ENCODE data around the gene SPATA19. TPM values are rescaled to one million over a fixed set of nuclear protein-coding genes. Genes with fewer than 3 reads are reported as not detected.
A peak's percentile ranks its signal among the peaks of the same experiment; 100 is the strongest.

The SPATA19 gene
- total RNA-seq, 3 donors from 2014 or later (not counting 1 experiment from before 2014, with no cell fraction given) = not detected

DNA sequence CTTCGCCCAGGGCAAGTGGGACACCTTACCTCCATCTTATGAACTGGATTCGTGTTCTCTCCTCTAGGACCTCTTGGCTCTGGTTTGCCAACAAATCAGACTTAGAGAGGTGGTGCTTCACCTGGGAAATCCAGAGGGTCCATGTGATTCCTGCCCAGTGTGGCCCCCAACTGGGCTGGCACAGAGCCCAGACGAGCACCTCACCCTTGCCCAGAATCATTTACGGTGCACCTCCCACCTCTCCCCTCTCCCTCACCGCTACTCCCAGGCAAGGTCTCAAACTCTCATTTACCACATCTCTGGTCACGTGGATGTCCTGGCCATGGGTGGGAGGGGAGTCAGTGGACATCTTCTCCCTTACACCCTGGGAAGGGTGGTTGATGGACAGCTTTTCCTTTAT lies 1.1 kb downstream of the SPATA19 start:
- H3K36me3 Mint-ChIP-seq = no peaks in the 10 kb centered on the region
- intact Hi-C loops (cut with micrococcal nuclease) = no loop called here
- no peaks in the 10 kb centered on the region for H3K4me1 ChIP-seq (ENCODE audit: control insufficient read depth, insufficient read depth, low read length)
- no peaks in the 10 kb centered on the region for H3K27me3 ChIP-seq (ENCODE audit: control insufficient read depth, insufficient read depth, low read length)
- TF ChIP-seq, protein P1, sequence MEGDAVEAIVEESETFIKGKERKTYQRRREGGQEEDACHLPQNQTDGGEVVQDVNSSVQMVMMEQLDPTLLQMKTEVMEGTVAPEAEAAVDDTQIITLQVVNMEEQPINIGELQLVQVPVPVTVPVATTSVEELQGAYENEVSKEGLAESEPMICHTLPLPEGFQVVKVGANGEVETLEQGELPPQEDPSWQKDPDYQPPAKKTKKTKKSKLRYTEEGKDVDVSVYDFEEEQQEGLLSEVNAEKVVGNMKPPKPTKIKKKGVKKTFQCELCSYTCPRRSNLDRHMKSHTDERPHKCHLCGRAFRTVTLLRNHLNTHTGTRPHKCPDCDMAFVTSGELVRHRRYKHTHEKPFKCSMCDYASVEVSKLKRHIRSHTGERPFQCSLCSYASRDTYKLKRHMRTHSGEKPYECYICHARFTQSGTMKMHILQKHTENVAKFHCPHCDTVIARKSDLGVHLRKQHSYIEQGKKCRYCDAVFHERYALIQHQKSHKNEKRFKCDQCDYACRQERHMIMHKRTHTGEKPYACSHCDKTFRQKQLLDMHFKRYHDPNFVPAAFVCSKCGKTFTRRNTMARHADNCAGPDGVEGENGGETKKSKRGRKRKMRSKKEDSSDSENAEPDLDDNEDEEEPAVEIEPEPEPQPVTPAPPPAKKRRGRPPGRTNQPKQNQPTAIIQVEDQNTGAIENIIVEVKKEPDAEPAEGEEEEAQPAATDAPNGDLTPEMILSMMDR (IDR thresholded peaks at IDR 0.05) = no peak
- H3K9me3 Mint-ChIP-seq = peaks cover 0 to 2% of the 10 kb centered on the region in 2 donors
- ATAC-seq = no peak
- H3K9me3 ChIP-seq (ENCODE audit: control insufficient read depth, insufficient read depth, low read length) = no peaks in the 10 kb centered on the region
- H3K27me3 Mint-ChIP-seq (ENCODE audit: low read depth in 2 of 2) = peaks cover 0 to 7% of the 10 kb centered on the region in 2 donors
- 85% methylated on average over 4 of the region's 6 CpGs for WGBS (ENCODE audit: insufficient coverage)
- H3K27ac ChIP-seq (ENCODE audit: low read length) = no peak overlapping the region
- no peaks in the 10 kb centered on the region for H3K4me1 Mint-ChIP-seq
- no peak overlapping the region for H3K27ac Mint-ChIP-seq
- H3K36me3 ChIP-seq (ENCODE audit: control insufficient read depth, insufficient read depth, low read length) = no peaks in the 10 kb centered on the region
- no peak overlapping the region for H3K4me3 ChIP-seq (ENCODE audit: low read length)
- no peak for DNase-seq
- H3K4me3 Mint-ChIP-seq = no peak overlapping the region

DNA sequence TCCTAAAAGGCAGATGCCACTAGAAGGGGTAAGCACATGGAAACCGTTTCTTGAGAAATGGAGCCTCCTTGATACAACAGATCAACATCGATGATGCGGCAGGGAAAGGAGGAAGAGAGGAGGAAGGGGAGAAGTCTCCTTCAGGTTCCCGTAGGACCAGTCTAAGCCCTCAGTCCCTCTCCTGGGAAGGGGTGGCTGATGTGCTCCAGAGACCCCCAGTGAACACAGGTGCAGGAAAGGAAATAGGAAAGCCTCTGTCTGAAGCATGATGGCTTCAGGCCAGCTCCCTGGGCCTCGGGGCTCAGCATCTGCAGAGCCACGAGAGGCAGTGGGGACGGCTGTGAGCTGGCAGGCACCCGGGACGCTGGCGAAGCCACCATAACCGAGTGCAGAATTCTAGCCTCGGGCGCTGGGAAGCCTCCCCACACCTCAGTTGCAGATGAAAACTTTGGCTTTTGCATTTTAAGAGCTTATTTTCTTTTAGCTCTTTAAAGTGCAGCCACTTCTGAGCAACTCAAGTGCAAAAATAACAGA lies 1.8 kb downstream of the SPATA19 start:
- H3K4me3 ChIP-seq (ENCODE audit: low read length) = no peak overlapping the region
- no peaks in the 10 kb centered on the region for H3K36me3 ChIP-seq (ENCODE audit: control insufficient read depth, insufficient read depth, low read length)
- no peak overlapping the region for H3K27ac ChIP-seq (ENCODE audit: low read length)
- peaks cover 0 to 7% of the 10 kb centered on the region in 2 donors for H3K27me3 Mint-ChIP-seq (ENCODE audit: low read depth in 2 of 2)
- no peak overlapping the region for H3K4me3 Mint-ChIP-seq
- H3K4me1 Mint-ChIP-seq = no peaks in the 10 kb centered on the region
- H3K9me3 ChIP-seq (ENCODE audit: control insufficient read depth, insufficient read depth, low read length) = no peaks in the 10 kb centered on the region
- H3K27me3 ChIP-seq (ENCODE audit: control insufficient read depth, insufficient read depth, low read length) = no peaks in the 10 kb centered on the region
- intact Hi-C loops (cut with micrococcal nuclease) = no loop called here
- H3K27ac Mint-ChIP-seq = no peak overlapping the region
- no peak for DNase-seq
- TF ChIP-seq, protein P1 (IDR thresholded peaks at IDR 0.05) = no peak
- peaks cover 0 to 2% of the 10 kb centered on the region in 2 donors for H3K9me3 Mint-ChIP-seq
- H3K36me3 Mint-ChIP-seq = no peaks in the 10 kb centered on the region
- H3K4me1 ChIP-seq (ENCODE audit: control insufficient read depth, insufficient read depth, low read length) = no peaks in the 10 kb centered on the region
- no peak for ATAC-seq
- 85% methylated on average over 13 of the region's 13 CpGs for WGBS (ENCODE audit: insufficient coverage)

DNA sequence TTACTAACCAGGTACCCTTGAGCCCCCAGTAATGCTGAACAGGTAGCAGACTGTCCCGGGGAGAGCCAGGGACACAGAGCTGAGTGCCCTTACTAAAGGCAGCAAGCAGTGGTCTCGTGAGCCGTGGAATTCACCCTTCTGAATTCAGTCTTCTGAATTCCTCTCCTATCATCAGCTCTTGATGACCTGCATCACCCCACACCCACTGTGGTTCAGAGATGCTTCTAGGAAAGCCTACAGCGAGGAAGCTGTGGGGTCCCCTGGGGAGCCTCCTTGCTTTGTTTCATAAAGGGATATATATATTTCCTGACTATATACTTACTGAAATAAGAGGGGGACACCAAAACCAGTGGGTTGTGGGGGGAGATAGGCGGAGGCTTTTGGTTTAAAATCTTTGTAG lies 2.6 kb downstream of the SPATA19 start:
- intact Hi-C loops (cut with micrococcal nuclease) = no loop called here
- WGBS (ENCODE audit: insufficient coverage) = 69% methylated on average over 4 of the region's 5 CpGs
- H3K27ac ChIP-seq (ENCODE audit: low read length) = no peak overlapping the region
- H3K4me3 ChIP-seq (ENCODE audit: low read length) = no peak overlapping the region
- no peaks in the 10 kb centered on the region for H3K4me1 ChIP-seq (ENCODE audit: control insufficient read depth, insufficient read depth, low read length)
- no peaks in the 10 kb centered on the region for H3K9me3 ChIP-seq (ENCODE audit: control insufficient read depth, insufficient read depth, low read length)
- ATAC-seq = no peak
- H3K27ac Mint-ChIP-seq = no peak overlapping the region
- no peak for DNase-seq
- no peaks in the 10 kb centered on the region for H3K36me3 ChIP-seq (ENCODE audit: control insufficient read depth, insufficient read depth, low read length)
- TF ChIP-seq, protein P1 (IDR thresholded peaks at IDR 0.05) = no peak
- no peak overlapping the region for H3K4me3 Mint-ChIP-seq
- H3K27me3 ChIP-seq (ENCODE audit: control insufficient read depth, insufficient read depth, low read length) = no peaks in the 10 kb centered on the region
- H3K9me3 Mint-ChIP-seq = no peaks in the 10 kb centered on the region
- peaks cover 0 to 4% of the 10 kb centered on the region in 2 donors for H3K27me3 Mint-ChIP-seq (ENCODE audit: low read depth in 2 of 2)
- H3K36me3 Mint-ChIP-seq = no peaks in the 10 kb centered on the region
- no peaks in the 10 kb centered on the region for H3K4me1 Mint-ChIP-seq

DNA sequence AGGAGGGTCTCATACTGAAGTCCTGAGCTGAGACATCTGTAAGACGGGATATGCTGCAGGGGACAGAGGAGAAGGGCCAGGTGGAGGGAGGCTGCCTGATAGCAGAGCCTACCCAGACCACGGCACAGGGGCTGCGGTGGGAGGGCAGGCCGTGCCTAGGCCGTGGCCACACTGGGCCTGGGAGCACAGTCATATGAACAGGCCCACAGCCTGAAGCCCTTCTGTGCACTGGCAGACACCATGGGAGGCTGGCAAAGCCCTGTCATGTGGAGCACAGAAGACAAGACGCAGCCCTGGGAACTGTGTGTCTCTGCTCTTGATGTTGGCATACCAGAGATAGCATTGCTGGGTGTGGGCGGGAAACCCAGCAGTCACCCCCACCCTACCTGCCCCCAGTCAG lies 3.3 kb downstream of the SPATA19 start:
- WGBS (ENCODE audit: insufficient coverage) = 87% methylated on average over 7 of the region's 7 CpGs
- no peak overlapping the region for H3K27ac ChIP-seq (ENCODE audit: low read length)
- TF ChIP-seq, protein P1 (IDR thresholded peaks at IDR 0.05) = no peak
- intact Hi-C loops (cut with micrococcal nuclease) = no loop called here
- no peak overlapping the region for H3K27ac Mint-ChIP-seq
- H3K9me3 Mint-ChIP-seq = no peaks in the 10 kb centered on the region
- H3K4me3 ChIP-seq (ENCODE audit: low read length) = no peak overlapping the region
- H3K36me3 Mint-ChIP-seq = no peaks in the 10 kb centered on the region
- no peaks in the 10 kb centered on the region for H3K4me1 Mint-ChIP-seq
- H3K4me1 ChIP-seq (ENCODE audit: control insufficient read depth, insufficient read depth, low read length) = no peaks in the 10 kb centered on the region
- no peak overlapping the region for H3K4me3 Mint-ChIP-seq
- no peaks in the 10 kb centered on the region for H3K27me3 ChIP-seq (ENCODE audit: control insufficient read depth, insufficient read depth, low read length)
- peaks cover 0 to 4% of the 10 kb centered on the region in 2 donors for H3K27me3 Mint-ChIP-seq (ENCODE audit: low read depth in 2 of 2)
- ATAC-seq (peak in 1 of 3 donors; percentile 38), DNase-seq (no peak)
- H3K9me3 ChIP-seq (ENCODE audit: control insufficient read depth, insufficient read depth, low read length) = no peaks in the 10 kb centered on the region
- H3K36me3 ChIP-seq (ENCODE audit: control insufficient read depth, insufficient read depth, low read length) = no peaks in the 10 kb centered on the region

Measured in natural killer cell (primary cell).